ENCODE data around the gene GINS2. TPM values are rescaled to one million over a fixed set of nuclear protein-coding genes. Genes with fewer than 3 reads are reported as not detected.

GINS2 gene
- total RNA-seq, 1 experiment from 2014 or later = 52.7 TPM

DNA sequence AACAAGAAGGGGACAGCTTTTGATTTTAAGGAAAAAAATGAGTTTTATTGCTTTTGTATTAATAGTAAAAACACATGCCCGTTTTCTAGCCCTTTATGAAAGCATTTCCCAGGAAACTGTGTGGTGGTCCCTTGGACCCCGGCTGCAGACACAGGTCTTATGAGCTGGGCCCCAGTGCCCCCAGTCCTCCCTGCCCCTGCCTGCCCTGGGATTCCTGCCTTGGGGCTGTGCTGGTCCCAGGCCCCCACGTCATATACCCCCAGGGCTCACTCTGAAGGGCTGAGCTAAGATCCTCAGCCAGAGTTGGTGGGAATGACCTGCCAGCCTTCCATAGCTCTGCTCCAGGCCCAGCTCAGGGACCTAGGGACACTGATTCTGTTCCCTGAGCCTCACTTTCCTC is 30.8 kb downstream of the GINS2 start:
- TF ChIP-seq, protein P1, sequence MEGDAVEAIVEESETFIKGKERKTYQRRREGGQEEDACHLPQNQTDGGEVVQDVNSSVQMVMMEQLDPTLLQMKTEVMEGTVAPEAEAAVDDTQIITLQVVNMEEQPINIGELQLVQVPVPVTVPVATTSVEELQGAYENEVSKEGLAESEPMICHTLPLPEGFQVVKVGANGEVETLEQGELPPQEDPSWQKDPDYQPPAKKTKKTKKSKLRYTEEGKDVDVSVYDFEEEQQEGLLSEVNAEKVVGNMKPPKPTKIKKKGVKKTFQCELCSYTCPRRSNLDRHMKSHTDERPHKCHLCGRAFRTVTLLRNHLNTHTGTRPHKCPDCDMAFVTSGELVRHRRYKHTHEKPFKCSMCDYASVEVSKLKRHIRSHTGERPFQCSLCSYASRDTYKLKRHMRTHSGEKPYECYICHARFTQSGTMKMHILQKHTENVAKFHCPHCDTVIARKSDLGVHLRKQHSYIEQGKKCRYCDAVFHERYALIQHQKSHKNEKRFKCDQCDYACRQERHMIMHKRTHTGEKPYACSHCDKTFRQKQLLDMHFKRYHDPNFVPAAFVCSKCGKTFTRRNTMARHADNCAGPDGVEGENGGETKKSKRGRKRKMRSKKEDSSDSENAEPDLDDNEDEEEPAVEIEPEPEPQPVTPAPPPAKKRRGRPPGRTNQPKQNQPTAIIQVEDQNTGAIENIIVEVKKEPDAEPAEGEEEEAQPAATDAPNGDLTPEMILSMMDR (conservative IDR thresholded peaks at IDR 0.05) = no peak
- no CpG with 5 or more reads among the region's 3 CpGs for WGBS (ENCODE audit: extremely low coverage, insufficient read length, low lambda C conversion rate)
- DNase-seq = no peak

More for the DNA sequence above, 30.8 kb downstream of the GINS2 start:
- H4K20me1 ChIP-seq (ENCODE audit: control insufficient read depth, insufficient read depth, insufficient read length) = no peaks in the 10 kb centered on the region
- H4K5ac ChIP-seq (ENCODE audit: insufficient read length, low read depth, low read length) = no peak overlapping the region
- H3K4me2 ChIP-seq (ENCODE audit: insufficient read depth, insufficient read length, low read length) = no peak overlapping the region
- no peaks in the 10 kb centered on the region for H3K9me3 ChIP-seq (ENCODE audit: control insufficient read depth, low read depth, low read length)
- H2BK20ac ChIP-seq (ENCODE audit: low read depth, low read length, poor library complexity, severe bottlenecking) = no peak overlapping the region
- Mint-ChIP-seq H3K9me3 (no peaks in the 10 kb centered on the region), H3K4me1 (peaks cover 4% of the 10 kb centered on the region in 2 experiments; a peak in 3 of 4 replicates), H3K27ac (no peak overlapping the region), H3K4me3 (no peak overlapping the region), H3K36me3 (ENCODE audit: insufficient read depth in 1 of 3, low read depth in 3 of 3) (peaks cover 41 to 87% (median 84%) of the 10 kb centered on the region in 3 experiments), H3K27me3 (ENCODE audit: low read depth) (no peaks in the 10 kb centered on the region; the same call in 1 of the 2 replicates)
- no peaks in the 10 kb centered on the region for H3K4me1 ChIP-seq (ENCODE audit: insufficient read depth, low read length)
- H2AFZ ChIP-seq (ENCODE audit: low read length) = no peak overlapping the region
- no peak overlapping the region for H4K8ac ChIP-seq (replicated peaks; ENCODE audit: insufficient read length, low read depth, low read length)
- no peak overlapping the region for H2BK12ac ChIP-seq (ENCODE audit: insufficient read length, low read depth, low read length)
- H4K91ac ChIP-seq (ENCODE audit: insufficient read length, low read depth, low read length) = no peak overlapping the region
- no peak overlapping the region; the same call in 1 of the 2 replicates for H3K14ac ChIP-seq (ENCODE audit: insufficient read depth, low read length)
- H3T11ph ChIP-seq (ENCODE audit: low read length) = no peak overlapping the region
- no peak overlapping the region for H2BK15ac ChIP-seq (ENCODE audit: low read depth, low read length)
- no peaks in the 10 kb centered on the region for H3K23me2 ChIP-seq (ENCODE audit: insufficient read length, low read depth, low read length, poor library complexity, severe bottlenecking)
- no peak overlapping the region for H3K4ac ChIP-seq (ENCODE audit: low read depth, low read length)
- no peaks in the 10 kb centered on the region for H3K27me3 ChIP-seq (ENCODE audit: insufficient read depth, low read length)
- H3K79me1 ChIP-seq (ENCODE audit: insufficient read depth, low read depth, low read length, poor library complexity, severe bottlenecking) = peaks cover 4% of the 10 kb centered on the region
- H3K56ac ChIP-seq (ENCODE audit: insufficient read length, low read depth, low read length) = no peak overlapping the region
- no peak overlapping the region for H2BK120ac ChIP-seq (ENCODE audit: low read depth, low read length, poor library complexity, severe bottlenecking)
- H3K23ac ChIP-seq (ENCODE audit: insufficient read length, low read depth, low read length) = no peak overlapping the region
- H2AK5ac ChIP-seq (ENCODE audit: insufficient read length, low read length) = no peak overlapping the region
- no peak overlapping the region for H3K18ac ChIP-seq (ENCODE audit: insufficient read length, low read depth, low read length)
- H3K9ac ChIP-seq (ENCODE audit: extremely low read depth, insufficient read length, low read length) = no peak overlapping the region
- H3K79me2 ChIP-seq (ENCODE audit: insufficient read depth, low read length) = no peaks in the 10 kb centered on the region
- H3K27ac ChIP-seq (ENCODE audit: insufficient read length, low read depth, low read length) = no peak overlapping the region
- H2BK5ac ChIP-seq (ENCODE audit: insufficient read length, low read length) = no peak overlapping the region
